NCI-H2171 (cell line): ENCODE results near the gene PREB.
"Not testable (repeated sequence)": the region's sequence is repeated elsewhere in the genome, so short reads cannot be mapped to it uniquely, and the experiment has no call there.

ENCODE experiments used
- DNase-seq: peaks from one replicate; lab custom pipeline; 2025; lab: John Stamatoyannopoulos, UW

Gene PREB

GRCh38 chr2:27133905-27134780 is at the start of gene PREB:
Gene PREB (minus strand): TSS chr2:27134636. CDS start chr2:27134421, 215 bp downstream.
- DNase-seq: peak; percentile 97

GRCh38 chr2:27184115-27184514 is 49.7 kb upstream of the PREB start:
- no peak for DNase-seq

GRCh38 chr2:27182346-27182745 is 47.9 kb upstream of the PREB start:
- DNase-seq: no peak

- no peak for DNase-seq
Observed at GRCh38 chr2:27179344-27180000, 45.0 kb upstream of the PREB start.

GRCh38 chr2:27178469-27178868 is 44.0 kb upstream of the PREB start:
- no peak for DNase-seq

- no peak for DNase-seq
Observed at GRCh38 chr2:27177441-27178351, 43.3 kb upstream of the PREB start.

- not testable (repeated sequence) for DNase-seq
Observed at GRCh38 chr2:27175781-27176180, 41.3 kb upstream of the PREB start.

- DNase-seq: no peak
Observed at GRCh38 chr2:27175330-27175729, 40.9 kb upstream of the PREB start.

- DNase-seq: no peak
Observed at GRCh38 chr2:27174638-27175037, 40.2 kb upstream of the PREB start.

GRCh38 chr2:27171351-27171848 is 37.0 kb upstream of the PREB start:
- DNase-seq: no peak

- no peak for DNase-seq
Observed at GRCh38 chr2:27170581-27171337, 36.3 kb upstream of the PREB start.

- no peak for DNase-seq
Observed at GRCh38 chr2:27164960-27165763, 30.7 kb upstream of the PREB start.

- DNase-seq: no peak
Observed at GRCh38 chr2:27162151-27163121, 28.0 kb upstream of the PREB start.

- DNase-seq: no peak
Observed at GRCh38 chr2:27160191-27160590, 25.8 kb upstream of the PREB start.

- no peak for DNase-seq
Observed at GRCh38 chr2:27159271-27159670, 24.8 kb upstream of the PREB start.

GRCh38 chr2:27158468-27158867 is 24.0 kb upstream of the PREB start:
- DNase-seq: no peak

- DNase-seq: no peak
Observed at GRCh38 chr2:27155069-27155520, 20.7 kb upstream of the PREB start.

- no peak for DNase-seq
Observed at GRCh38 chr2:27154488-27154887, 20.1 kb upstream of the PREB start.

- peak; percentile 59 for DNase-seq
Observed at GRCh38 chr2:27152796-27153464, 18.5 kb upstream of the PREB start.
